Measurements from ENCODE around the gene TMEM91. TPM values are rescaled to one million over a fixed set of nuclear protein-coding genes. Genes with fewer than 3 reads are reported as not detected.

Gene TMEM91
- total and polyA plus RNA-seq, 2 of the 13 experiments (the other 11 are each of a cell fraction or from before 2014, with no cell fraction given) = 6.3 to 10.3 TPM

DNA sequence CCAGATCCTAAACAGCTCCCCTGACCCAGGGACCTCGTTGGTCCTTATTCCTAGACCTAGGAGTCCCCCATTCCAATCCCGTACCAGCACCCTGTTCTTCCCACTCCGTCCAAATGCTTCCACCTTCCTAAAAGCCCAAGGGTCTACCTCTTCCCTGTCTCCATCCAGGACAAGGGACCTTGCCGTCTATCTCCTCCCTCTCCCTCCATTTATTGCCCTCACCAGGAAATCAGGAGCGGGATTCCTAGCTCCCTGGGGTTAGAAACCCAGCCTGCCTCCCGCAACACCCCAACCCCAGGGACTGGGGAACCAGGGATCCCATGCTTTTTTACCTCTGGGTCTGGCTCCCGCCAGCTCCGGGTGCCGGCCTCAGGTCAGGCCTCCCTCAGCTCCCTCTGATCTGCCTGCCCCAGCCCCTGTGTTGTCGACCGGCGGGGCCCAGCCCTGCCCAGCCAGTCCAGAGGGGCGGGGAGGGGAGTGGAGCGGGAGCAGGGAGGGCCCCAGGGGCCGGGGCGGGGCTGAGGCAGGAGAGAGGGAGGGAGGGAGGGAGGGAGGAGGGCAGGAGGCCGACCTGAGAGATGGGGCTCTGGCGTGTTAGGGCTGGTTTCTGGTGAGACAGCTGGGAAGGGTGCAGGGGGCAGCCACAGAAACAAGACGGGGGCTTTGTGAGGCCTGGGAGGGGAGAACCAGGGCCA lies 50.8 kb downstream of the TMEM91 start, which contains the start of gene B3GNT8:
Gene B3GNT8, minus strand, starts transcription at position 423 of the 695 bp plus-strand sequence. CDS start 596 bp downstream, outside the sequence.
- Histone ChIP-seq H3K4me3 (replicated peaks in 1 of 3; ENCODE audit: insufficient read depth in 1 of 3, low read depth in 2 of 3, low read length in 3 of 3) (peak within 1 kb of the TSS; percentile 62 to 76 (median 64)), H3K36me3 (replicated peaks in 1 of 2; ENCODE audit: control insufficient read depth in 1 of 2, insufficient read depth in 2 of 2, low read length in 2 of 2) (peaks cover 14 to 17% of the 10 kb centered on the region in 2 experiments; a peak in 3 of 5 replicates), H3K79me2 (ENCODE audit: insufficient read depth, low read length) (no peaks in the 10 kb centered on the region), H3K4me2 (ENCODE audit: low read depth, low read length) (peak within 1 kb of the TSS; percentile 90), H3K27ac (ENCODE audit: extremely low read length, insufficient read depth, low read length) (peak within 1 kb of the TSS; percentile 48), H3K4me1 (ENCODE audit: insufficient read depth, low read length) (peaks cover 52% of the 10 kb centered on the region), H3K9ac (ENCODE audit: insufficient read depth, low read depth, low read length) (peak within 1 kb of the TSS; percentile 80), H3K27me3 (ENCODE audit: control insufficient read depth in 1 of 2, insufficient read depth in 2 of 2, low read length in 2 of 2) (no peaks in the 10 kb centered on the region), H4K20me1 (ENCODE audit: insufficient read depth, low read length) (no peaks in the 10 kb centered on the region), H3K9me3 (ENCODE audit: low read length) (no peaks in the 10 kb centered on the region), H2AFZ (ENCODE audit: low read length) (no peak within 1 kb of the TSS)
- BruUV-seq (replicated peaks) = TSS peak; percentile 44
- intact Hi-C loops (cut with micrococcal nuclease; ENCODE audit: unreplicated experiment) (no loop called here), in situ Hi-C loops (cut with HindIII; ENCODE audit: extremely low pct_ligation_motif_present, low pct_unique_long_range_greater_than_20kb) (no loop called here)
- DNase-seq (ENCODE audit: low spot score) (peak; percentile 59), ATAC-seq (peak; percentile 92), FAIRE-seq (no peak)
- CTCF ChIA-PET (ENCODE audit: low intra/inter-chr PET ratio, low total read pairs) = no interaction called here
- POLR2A ChIA-PET = interaction anchor here (0.8 to 3.7 kb wide), 10 partner anchors 9 to 164 kb away, joined by 3 to 55 read pairs (median 4); partner anchors contain the start of genes B9D2 and DMAC2
- WGBS (ENCODE audit: low lambda C conversion rate) = 11% methylated on average over 16 of the region's 19 CpGs
- TF ChIP-seq, protein P1, sequence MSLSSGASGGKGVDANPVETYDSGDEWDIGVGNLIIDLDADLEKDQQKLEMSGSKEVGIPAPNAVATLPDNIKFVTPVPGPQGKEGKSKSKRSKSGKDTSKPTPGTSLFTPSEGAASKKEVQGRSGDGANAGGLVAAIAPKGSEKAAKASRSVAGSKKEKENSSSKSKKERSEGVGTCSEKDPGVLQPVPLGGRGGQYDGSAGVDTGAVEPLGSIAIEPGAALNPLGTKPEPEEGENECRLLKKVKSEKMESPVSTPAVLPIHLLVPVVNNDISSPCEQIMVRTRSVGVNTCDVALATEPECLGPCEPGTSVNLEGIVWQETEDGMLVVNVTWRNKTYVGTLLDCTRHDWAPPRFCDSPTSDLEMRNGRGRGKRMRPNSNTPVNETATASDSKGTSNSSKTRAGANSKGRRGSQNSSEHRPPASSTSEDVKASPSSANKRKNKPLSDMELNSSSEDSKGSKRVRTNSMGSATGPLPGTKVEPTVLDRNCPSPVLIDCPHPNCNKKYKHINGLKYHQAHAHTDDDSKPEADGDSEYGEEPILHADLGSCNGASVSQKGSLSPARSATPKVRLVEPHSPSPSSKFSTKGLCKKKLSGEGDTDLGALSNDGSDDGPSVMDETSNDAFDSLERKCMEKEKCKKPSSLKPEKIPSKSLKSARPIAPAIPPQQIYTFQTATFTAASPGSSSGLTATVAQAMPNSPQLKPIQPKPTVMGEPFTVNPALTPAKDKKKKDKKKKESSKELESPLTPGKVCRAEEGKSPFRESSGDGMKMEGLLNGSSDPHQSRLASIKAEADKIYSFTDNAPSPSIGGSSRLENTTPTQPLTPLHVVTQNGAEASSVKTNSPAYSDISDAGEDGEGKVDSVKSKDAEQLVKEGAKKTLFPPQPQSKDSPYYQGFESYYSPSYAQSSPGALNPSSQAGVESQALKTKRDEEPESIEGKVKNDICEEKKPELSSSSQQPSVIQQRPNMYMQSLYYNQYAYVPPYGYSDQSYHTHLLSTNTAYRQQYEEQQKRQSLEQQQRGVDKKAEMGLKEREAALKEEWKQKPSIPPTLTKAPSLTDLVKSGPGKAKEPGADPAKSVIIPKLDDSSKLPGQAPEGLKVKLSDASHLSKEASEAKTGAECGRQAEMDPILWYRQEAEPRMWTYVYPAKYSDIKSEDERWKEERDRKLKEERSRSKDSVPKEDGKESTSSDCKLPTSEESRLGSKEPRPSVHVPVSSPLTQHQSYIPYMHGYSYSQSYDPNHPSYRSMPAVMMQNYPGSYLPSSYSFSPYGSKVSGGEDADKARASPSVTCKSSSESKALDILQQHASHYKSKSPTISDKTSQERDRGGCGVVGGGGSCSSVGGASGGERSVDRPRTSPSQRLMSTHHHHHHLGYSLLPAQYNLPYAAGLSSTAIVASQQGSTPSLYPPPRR (CRISPR knock-in tag; IDR thresholded peaks at IDR 0.05; ENCODE audit: borderline replicate concordance) = no peak
- TF ChIP-seq, protein P2, sequence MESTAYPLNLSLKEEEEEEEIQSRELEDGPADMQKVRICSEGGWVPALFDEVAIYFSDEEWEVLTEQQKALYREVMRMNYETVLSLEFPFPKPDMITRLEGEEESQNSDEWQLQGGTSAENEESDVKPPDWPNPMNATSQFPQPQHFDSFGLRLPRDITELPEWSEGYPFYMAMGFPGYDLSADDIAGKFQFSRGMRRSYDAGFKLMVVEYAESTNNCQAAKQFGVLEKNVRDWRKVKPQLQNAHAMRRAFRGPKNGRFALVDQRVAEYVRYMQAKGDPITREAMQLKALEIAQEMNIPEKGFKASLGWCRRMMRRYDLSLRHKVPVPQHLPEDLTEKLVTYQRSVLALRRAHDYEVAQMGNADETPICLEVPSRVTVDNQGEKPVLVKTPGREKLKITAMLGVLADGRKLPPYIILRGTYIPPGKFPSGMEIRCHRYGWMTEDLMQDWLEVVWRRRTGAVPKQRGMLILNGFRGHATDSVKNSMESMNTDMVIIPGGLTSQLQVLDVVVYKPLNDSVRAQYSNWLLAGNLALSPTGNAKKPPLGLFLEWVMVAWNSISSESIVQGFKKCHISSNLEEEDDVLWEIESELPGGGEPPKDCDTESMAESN (CRISPR knock-in tag; conservative IDR thresholded peaks at IDR 0.05) = peak; percentile 68; the same call in 1 of the 2 replicates
- TF ChIP-seq KDM4B (CRISPR knock-in tag; IDR thresholded peaks at IDR 0.05) (no peak), RXRB (CRISPR knock-in tag; IDR thresholded peaks at IDR 0.05; ENCODE audit: borderline replicate concordance) (no peak), PAX8 (CRISPR knock-in tag; IDR thresholded peaks at IDR 0.05; ENCODE audit: borderline replicate concordance) (no peak), YY1 (IDR thresholded peaks at IDR 0.05; ENCODE audit: insufficient read depth, insufficient replicate concordance, low read depth, low read length) (no peak), ZNF7 (CRISPR knock-in tag; IDR thresholded peaks at IDR 0.05) (no peak), MYNN (CRISPR knock-in tag; IDR thresholded peaks at IDR 0.05; ENCODE audit: low read depth) (no peak), ETV6 (CRISPR knock-in tag; conservative IDR thresholded peaks at IDR 0.05) (no peak), NR3C1 (CRISPR knock-in tag; IDR thresholded peaks at IDR 0.05) (no peak), ISX (CRISPR knock-in tag; conservative IDR thresholded peaks at IDR 0.05) (no peak), ERF (CRISPR knock-in tag; IDR thresholded peaks at IDR 0.05) (no peak), ZNF501 (CRISPR knock-in tag; IDR thresholded peaks at IDR 0.05) (no peak), ZNF292 (CRISPR knock-in tag; IDR thresholded peaks at IDR 0.05; ENCODE audit: borderline replicate concordance, low read depth) (0 out of 2 replicates have a peak, but pooled peaks have one; percentile 21), ZNF251 (CRISPR knock-in tag; IDR thresholded peaks at IDR 0.05) (no peak), ZNF878 (CRISPR knock-in tag; IDR thresholded peaks at IDR 0.05) (no peak)

Measured in HepG2 (cell line).